ENCODE measurements around the gene DGCR6.
"Not testable (repeated sequence)": the region's sequence is repeated elsewhere in the genome, so short reads cannot be mapped to it uniquely, and the experiment has no call there.

DGCR6 gene

GRCh38 chr22:18955696-18956095 lies 49.6 kb downstream of the DGCR6 start:
- TF ChIP-seq CTCF (conservative IDR thresholded peaks at IDR 0.05), result no peak

GRCh38 chr22:18956121-18956895 lies 50.2 kb downstream of the DGCR6 start:
- H3K27ac ChIP-seq, result not testable (repeated sequence)

More at GRCh38 chr22:18955696-18956095, 49.6 kb downstream of the DGCR6 start:
- no peak overlapping the region for H3K27ac ChIP-seq

GRCh38 chr22:18956956-18957355 lies 50.8 kb downstream of the DGCR6 start:
- H3K27ac ChIP-seq, result not testable (repeated sequence)

GRCh38 chr22:18957621-18958320 lies 51.7 kb downstream of the DGCR6 start:
- not testable (repeated sequence) for H3K27ac ChIP-seq

GRCh38 chr22:18958321-18958705 lies 52.2 kb downstream of the DGCR6 start:
- not testable (repeated sequence) for H3K27ac ChIP-seq

- H3K27ac ChIP-seq, result not testable (repeated sequence)
These were observed 52.6 kb downstream of the DGCR6 start for GRCh38 chr22:18958738-18959137.

- not testable (repeated sequence) for H3K27ac ChIP-seq
These were observed 53.1 kb downstream of the DGCR6 start for GRCh38 chr22:18959266-18959665.

- not testable (repeated sequence) for H3K27ac ChIP-seq
These were observed 53.6 kb downstream of the DGCR6 start for GRCh38 chr22:18959741-18960140.

GRCh38 chr22:18960166-18960820 lies 54.2 kb downstream of the DGCR6 start:
- H3K27ac ChIP-seq, result not testable (repeated sequence)

GRCh38 chr22:18961201-18961600 lies 55.1 kb downstream of the DGCR6 start:
- not testable (repeated sequence) for H3K27ac ChIP-seq

Data from VCaP (cell line).